Uterus (tissue), 4 donors: Measurements from ENCODE around the gene COA8. TPM values are rescaled to one million over a fixed set of nuclear protein-coding genes. Genes with fewer than 3 reads are reported as not detected.
A peak's percentile ranks its signal among the peaks of the same experiment; 100 is the strongest.
"Not testable (repeated sequence)": the region's sequence is repeated elsewhere in the genome, so short reads cannot be mapped to it uniquely, and the experiment has no call there.

Experiments
- DNase-seq, 2 donors: peaks; one replicate each; pipeline ENCODE4 v3.0.0-alpha.2; 2019 to 2020
- H3K27ac ChIP-seq, 2 donors: fragments of 200-600 bp; sonication (generic); 1 replicate in 1 of 2; 2 replicates in 1 of 2; pipeline ENCODE4 v1.5.1; 2016 to 2018
- H3K27me3 ChIP-seq, 2 donors: fragments of 200-600 bp; sonication (generic); one replicate each; pipeline ENCODE4 v1.5.1; 2018 to 2019; ENCODE audit warnings: control low read depth in 1 of 2
- H3K36me3 ChIP-seq, 2 donors: fragments of 200-600 bp; sonication (generic); one replicate each; pipeline ENCODE4 v1.5.1; 2019; ENCODE audit warnings: control low read depth in 1 of 2
- H3K4me1 ChIP-seq, 2 donors: fragments of 200-600 bp; sonication (generic); one replicate each; pipeline ENCODE4 v1.5.1; 2018 to 2019; ENCODE audit warnings: control low read depth in 1 of 2
- H3K4me3 ChIP-seq, 2 donors: fragments of 200-600 bp; sonication (generic); 1 replicate in 1 of 2; 2 replicates in 1 of 2; pipeline ENCODE4 v1.5.1; 2018 to 2019; ENCODE audit warnings: mild to moderate bottlenecking in 1 of 2
- H3K9me3 ChIP-seq, 2 donors: fragments of 200-600 bp; sonication (generic); one replicate each; pipeline ENCODE4 v1.5.1; 2019; ENCODE audit warnings: control low read depth in 1 of 2
- POLR2A ChIP-seq, 2 donors: fragments of 450-650 bp; IDR thresholded peaks; one replicate each; pipeline ENCODE4 v1.6.1; 2016; ENCODE audit warnings: antibody characterized with exemption in 2 of 2, mild to moderate bottlenecking in 1 of 2, moderate library complexity in 1 of 2
- intact Hi-C: fragments of 100-400 bp; cut with DNase I; formaldehyde crosslinking; loops from one replicate; pipeline ENCODE4 v1.15.1; 2023; ENCODE audit warnings: low total_unique reads
- total RNA-seq, 4 donors: library from RNA; depleted of rRNA in 3 of 4; stranded (reverse); fragments of >200 nt in 3 of 4; gene quantifications; one replicate each; pipeline versions ENCODE4 v1.1.0 to v1.2.4, GENCODE V29; 2014 to 2023
- TF ChIP-seq, protein P1 (sequence below), 4 experiments: fragments of 200-600 bp in 2 of 4; fragments of 450-650 bp in 2 of 4; sonication (generic) in 2 of 4; IDR thresholded peaks; one replicate each; pipeline ENCODE4 v1.5.1; 2016 to 2019; ENCODE audit warnings: antibody characterized with exemption in 4 of 4, mild to moderate bottlenecking in 2 of 4, moderate library complexity in 1 of 4
- donor health status: DM: yes; HTN: yes; CAD: no.

Gene COA8
- total RNA-seq, 4 donors from 2014 or later: 26.9 to 51.5 (median 31.6) TPM; not detected in 1

DNA sequence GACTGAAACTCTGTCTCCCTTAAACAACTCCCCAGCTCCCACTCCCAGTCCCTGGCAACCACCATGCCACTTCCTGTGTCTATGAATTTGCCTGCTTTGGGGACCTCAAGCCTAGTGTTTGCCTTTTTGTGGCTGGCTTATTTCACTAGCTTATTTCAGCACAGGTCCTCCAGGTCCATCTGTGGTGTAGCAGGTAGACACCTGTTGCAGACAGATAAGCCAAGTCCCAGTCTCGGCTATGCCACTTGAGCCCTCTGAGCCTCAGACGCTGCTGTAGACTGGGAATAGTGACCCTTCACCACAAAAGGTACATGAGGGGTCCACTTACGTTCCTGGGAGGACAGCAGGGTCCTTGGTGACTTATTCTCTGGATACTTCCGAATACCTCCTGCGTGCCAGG is 41.9 kb downstream of the COA8 start:
- Histone ChIP-seq H3K27ac (no peak overlapping the region), H3K4me1 (peaks cover 0 to 13% of the 10 kb centered on the region in 2 donors), H3K9me3 (no peaks in the 10 kb centered on the region), H3K4me3 (no peak overlapping the region), H3K27me3 (no peaks in the 10 kb centered on the region), H3K36me3 (no peaks in the 10 kb centered on the region)
- intact Hi-C loops: no loop called here
- no peak for DNase-seq
- TF ChIP-seq, protein P1, sequence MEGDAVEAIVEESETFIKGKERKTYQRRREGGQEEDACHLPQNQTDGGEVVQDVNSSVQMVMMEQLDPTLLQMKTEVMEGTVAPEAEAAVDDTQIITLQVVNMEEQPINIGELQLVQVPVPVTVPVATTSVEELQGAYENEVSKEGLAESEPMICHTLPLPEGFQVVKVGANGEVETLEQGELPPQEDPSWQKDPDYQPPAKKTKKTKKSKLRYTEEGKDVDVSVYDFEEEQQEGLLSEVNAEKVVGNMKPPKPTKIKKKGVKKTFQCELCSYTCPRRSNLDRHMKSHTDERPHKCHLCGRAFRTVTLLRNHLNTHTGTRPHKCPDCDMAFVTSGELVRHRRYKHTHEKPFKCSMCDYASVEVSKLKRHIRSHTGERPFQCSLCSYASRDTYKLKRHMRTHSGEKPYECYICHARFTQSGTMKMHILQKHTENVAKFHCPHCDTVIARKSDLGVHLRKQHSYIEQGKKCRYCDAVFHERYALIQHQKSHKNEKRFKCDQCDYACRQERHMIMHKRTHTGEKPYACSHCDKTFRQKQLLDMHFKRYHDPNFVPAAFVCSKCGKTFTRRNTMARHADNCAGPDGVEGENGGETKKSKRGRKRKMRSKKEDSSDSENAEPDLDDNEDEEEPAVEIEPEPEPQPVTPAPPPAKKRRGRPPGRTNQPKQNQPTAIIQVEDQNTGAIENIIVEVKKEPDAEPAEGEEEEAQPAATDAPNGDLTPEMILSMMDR (IDR thresholded peaks at IDR 0.05): no peak
- no peak for TF ChIP-seq POLR2A (IDR thresholded peaks at IDR 0.05)

- TF ChIP-seq POLR2A (IDR thresholded peaks at IDR 0.05): no peak
- TF ChIP-seq, protein P1 (IDR thresholded peaks at IDR 0.05): peak in 3 of 4 experiments; percentile 40 to 45 (median 42)
Measured at GRCh38 chr14:103606963-103607668, 44.4 kb downstream of the COA8 start.

DNA sequence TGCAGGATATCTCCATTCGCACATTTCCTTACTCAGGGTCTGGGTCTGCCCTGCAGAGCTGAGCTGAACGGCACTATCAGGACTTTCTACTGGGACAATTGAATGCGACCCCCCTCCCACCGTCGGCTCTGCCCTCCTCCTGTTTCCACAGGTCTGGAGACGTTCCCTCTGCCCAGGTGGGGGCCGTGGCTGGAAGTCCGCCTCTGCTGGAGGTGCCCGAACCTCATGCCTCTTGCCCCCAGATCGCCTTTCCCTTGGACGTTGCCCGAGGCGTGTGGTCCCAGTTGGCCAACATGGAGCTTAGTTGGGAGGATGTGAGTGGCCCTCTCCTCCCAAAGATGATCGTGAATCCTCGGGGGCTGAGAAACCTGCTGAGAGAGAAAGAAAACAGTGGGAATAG is 45.1 kb downstream of the COA8 start:
- DNase-seq: no peak
- intact Hi-C loops: no loop called here
- Histone ChIP-seq H3K9me3 (no peaks in the 10 kb centered on the region), H3K27ac (no peak overlapping the region), H3K36me3 (no peaks in the 10 kb centered on the region), H3K4me3 (no peak overlapping the region), H3K27me3 (no peaks in the 10 kb centered on the region), H3K4me1 (peaks cover 0 to 13% of the 10 kb centered on the region in 2 donors)
- TF ChIP-seq, protein P1 (IDR thresholded peaks at IDR 0.05): no peak
- no peak for TF ChIP-seq POLR2A (IDR thresholded peaks at IDR 0.05)

More at GRCh38 chr14:103606963-103607668, 44.4 kb downstream of the COA8 start:
- Histone ChIP-seq H3K36me3 (no peaks in the 10 kb centered on the region), H3K27ac (no peak overlapping the region), H3K4me3 (no peak overlapping the region), H3K9me3 (no peaks in the 10 kb centered on the region), H3K27me3 (no peaks in the 10 kb centered on the region), H3K4me1 (peaks cover 0 to 13% of the 10 kb centered on the region in 2 donors)
- peak; percentile 80 to 85 for DNase-seq
- intact Hi-C loops: no loop called here

DNA sequence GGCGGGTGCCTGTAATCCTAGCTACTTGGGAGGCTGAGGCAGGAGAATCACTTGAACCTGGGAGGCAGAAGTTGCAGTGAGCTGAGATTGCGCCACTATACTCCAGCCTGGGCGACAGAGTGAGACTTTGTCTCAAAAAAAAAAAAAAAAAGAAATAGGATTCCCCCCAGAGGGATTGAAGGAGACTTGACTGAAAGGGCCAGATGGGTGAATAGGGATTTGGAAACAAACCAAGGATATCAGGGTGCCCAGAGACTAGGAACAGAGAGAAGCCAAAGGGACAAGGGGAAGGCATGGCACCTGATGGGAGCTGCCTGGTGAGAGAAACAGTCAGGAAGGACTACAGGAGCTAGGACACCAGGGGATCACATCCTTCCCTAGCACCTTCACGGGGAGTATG is 46.3 kb downstream of the COA8 start:
- H3K27me3 ChIP-seq, H3K4me3 ChIP-seq, H3K27ac ChIP-seq, intact Hi-C loops, DNase-seq, H3K36me3 ChIP-seq, H3K9me3 ChIP-seq: not testable (repeated sequence)
- peaks cover 0 to 13% of the 10 kb centered on the region in 2 donors for H3K4me1 ChIP-seq

GRCh38 chr14:103611215-103611614 is 48.5 kb downstream of the COA8 start:
- TF ChIP-seq, protein P1 (IDR thresholded peaks at IDR 0.05): no peak
- no peak for TF ChIP-seq POLR2A (IDR thresholded peaks at IDR 0.05)
- H3K36me3 ChIP-seq: no peaks in the 10 kb centered on the region
- no peaks in the 10 kb centered on the region for H3K27me3 ChIP-seq
- H3K27ac ChIP-seq: no peak overlapping the region
- no peaks in the 10 kb centered on the region for H3K9me3 ChIP-seq
- intact Hi-C loops: no loop called here
- DNase-seq: no peak
- H3K4me3 ChIP-seq: no peak overlapping the region
- peaks cover 0 to 13% of the 10 kb centered on the region in 2 donors for H3K4me1 ChIP-seq
